Activated CD4-positive, alpha-beta T cell treated with anti-CD3 and anti-CD28 coated beads, Interleukin-2, amount 50 U/mL, for 24 hours (primary cell): Measurements from ENCODE around the gene PTGIS.

Source experiments
- DNase-seq, 2 donors: peaks; one replicate each; pipeline ENCODE4 v3.0.0-alpha.2; 2020; ENCODE audit warnings: low read depth in 1 of 2, low spot score in 1 of 2

The PTGIS gene

DNA sequence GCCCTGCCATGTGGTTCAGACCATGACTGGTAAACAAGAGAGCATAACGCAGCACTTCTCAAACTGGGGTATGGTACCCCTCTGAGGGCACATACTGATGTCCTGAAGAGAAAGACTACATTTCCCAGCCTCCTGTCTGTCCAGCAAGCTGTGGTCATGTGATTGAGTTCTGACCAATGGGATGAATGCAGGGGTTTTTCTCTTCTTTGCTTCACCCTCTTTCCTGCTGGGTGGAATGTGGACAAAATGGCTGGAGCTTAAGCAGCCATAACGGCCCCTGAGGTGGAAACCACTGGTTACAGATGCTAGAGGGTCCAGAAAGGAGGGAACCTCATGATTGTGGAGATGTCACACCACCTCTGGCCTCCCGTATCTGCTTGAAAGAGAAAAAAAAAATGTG, 66.0 kb downstream of the PTGIS start:
- DNase-seq, result no peak

DNA sequence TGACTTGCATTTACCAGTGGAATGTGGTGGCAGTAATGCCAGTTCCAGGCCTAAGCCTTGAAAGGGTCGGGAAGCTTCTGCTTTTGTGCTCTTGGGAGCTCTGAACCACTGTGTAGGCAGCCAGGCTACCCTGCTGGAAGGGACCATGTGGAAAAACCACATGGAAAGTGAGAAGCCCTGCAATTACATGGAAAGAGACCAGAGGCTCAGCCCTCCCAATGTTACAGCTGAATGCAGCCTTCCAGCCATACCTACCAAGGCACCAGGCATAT, 70.6 kb downstream of the PTGIS start:
- no peak for DNase-seq

DNA sequence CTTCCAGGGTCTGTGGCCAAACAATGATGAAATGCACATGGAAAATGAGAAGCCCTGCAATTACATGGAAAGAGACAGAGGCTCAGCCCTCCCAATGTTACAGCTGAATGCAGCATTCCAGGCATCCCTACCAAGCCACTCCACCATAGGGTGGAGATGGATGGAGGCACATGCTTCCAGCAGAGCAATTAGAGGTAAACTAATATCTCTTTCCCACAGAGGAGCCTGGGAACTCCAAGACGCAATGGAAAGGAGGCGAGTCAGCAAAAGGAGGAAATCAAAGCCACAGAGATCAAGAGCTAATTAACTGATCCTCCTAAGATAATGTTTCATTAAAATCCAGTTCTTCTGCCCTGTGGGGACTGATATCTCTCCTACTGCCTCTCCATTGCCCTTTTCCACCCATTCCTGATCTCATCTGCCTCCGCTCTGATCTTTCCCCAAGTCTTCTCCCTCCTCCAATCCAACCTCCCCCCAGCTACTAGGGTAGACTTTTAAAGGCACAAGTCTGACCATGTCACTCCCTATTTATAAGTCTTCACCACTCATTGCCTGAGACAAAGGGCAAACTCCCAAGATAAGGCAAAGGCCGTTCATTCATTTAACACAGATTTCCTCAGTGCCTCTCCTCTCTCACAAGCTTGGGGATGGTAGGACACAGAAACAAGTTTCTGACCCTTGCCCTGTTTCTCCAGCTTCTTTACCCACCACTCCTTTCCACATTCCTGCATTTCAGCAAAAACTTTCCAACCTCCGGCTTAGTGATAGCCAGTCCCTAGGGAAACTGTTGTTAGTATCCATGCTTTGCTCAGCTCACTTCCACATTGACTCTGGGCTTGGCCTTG, 71.2 kb downstream of the PTGIS start:
- DNase-seq, result no peak

DNA sequence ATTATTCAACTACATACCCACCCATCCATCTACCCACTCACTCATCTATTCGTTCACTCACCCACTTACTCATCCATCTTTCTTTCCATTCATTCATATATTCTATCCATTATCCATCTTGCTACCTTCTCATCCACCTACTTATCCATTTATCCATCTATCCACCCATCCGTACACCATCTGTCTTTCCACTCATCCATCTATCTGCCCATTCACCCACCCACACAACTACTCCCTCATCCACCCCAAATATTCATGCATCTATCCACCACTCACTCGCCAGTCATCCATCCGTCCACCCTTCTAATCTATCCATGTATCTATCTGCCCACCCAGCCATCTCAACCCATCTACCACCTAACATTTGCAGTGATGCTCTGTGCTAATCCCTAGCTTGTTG, 71.9 kb downstream of the PTGIS start:
- no peak for DNase-seq

DNA sequence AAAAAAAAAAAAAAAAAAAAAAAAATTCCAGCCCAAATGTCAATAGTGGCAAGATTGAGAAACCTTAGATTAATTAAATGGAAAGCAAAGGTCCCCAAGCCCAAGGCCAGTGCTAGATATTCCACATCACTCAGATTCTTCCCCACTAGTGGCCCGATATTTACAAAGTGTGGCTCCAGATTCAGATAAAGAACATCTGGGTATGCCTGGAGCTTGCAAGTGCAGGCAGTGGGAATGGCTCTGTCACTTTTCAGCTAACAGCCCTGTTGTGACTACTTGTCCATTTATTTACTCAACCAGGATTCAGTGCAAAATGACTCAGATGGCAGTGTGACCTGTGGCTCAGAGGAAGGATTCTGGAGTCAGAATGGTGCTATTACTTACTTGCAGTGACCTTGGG, 77.2 kb downstream of the PTGIS start:
- DNase-seq, result no peak

DNA sequence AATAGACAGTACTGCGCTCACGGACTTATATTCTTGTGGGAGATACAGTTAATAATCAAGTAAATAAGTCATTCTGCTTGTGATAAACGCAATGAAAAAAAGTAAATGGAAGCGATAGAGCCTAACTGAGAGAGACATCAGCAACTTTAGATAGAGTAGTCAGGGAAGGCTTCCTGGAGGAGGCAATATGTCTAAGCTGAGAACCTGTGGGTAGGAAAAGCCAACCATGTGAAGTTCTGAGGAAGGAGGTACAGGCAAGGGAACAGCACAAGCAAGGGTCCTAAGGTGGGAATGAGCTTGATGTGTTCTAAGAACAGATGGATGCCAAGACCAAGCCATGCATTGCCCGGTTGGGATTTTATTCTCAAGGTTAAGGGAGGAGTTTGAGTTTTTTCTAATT, 78.2 kb downstream of the PTGIS start:
- no peak for DNase-seq

DNA sequence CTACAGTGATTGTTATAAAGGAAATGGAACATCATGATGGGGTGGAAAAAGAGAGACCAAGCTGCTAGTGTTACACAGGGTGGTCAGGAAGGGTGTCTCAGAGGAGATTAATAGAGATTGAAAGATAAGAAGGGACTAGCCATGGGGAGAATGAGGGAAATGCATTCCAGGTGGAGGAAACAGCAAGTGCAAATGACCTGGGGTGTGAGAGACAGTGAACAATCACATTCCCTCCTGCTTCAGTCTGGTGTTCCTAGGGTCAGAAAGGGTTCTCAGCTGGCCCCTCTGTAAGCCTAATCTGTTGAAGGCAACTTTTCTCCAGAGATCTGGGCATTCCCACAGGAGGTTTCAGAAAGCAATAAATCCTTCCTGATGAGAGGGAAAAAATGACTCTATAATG, 81.9 kb downstream of the PTGIS start:
- DNase-seq, result no peak

DNA sequence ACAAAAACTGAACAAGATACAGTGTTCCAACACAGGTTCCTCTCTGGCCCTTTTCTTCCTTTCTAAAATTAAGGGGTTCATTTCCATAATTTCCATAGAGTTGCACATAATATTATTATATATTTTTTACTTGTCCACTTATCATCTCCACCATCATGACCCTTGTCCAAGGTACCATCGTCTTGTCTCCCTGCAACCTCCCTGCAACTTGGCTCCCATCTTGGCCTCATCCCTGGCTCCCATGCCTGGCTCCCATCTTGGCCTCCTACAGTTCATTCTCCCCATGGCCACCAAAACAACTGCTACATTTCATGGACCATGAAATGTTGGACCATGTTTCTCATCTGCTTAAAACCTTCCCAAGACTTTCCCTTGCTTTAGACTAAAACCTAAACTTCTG, 82.4 kb downstream of the PTGIS start:
- no peak for DNase-seq

DNA sequence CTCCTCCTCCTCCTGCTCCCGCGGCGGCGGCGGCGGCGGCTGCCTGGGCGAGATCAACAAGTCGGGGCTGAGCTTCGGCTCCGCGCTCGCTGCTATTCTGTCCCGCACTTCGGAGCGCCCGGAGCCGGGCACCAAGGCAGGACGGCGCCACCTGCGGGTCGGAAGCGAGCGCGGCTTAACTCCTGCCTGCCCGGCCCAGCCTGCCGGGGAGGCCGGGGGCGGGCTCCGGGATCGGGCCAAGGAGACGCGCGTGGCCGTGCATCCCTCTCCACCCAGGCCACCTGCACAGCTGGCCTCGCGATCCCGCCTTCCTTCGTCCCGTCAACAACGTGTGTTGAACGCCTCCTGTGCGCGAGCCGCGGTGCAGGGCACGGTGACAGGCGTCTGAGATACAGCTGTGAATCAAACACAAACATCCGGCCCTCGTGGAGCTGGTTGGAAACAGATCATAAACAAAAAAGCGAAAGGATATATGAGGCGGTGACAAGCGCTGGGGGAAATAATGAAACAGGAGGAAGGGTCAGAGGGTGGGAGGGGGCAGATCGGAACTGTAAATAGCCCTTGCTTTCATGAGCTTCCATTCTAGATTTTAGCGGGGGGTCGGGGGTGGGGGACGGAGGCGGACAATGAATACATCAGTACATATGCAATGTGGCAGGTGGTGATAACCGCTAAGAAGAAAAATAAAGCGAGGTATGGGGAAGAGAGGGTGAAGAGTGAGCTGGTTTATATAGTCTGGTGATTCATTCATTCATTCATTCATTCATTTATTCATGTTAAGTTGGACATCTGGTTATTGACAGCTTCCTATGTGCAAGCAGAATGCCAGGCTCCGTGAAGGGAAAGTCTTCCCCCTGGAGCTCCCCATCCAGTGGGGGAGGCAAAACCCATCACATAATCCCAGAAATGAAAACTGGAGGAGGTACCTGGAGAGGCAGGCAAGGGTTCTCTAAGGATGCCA, 83.5 kb downstream of the PTGIS start:
- DNase-seq, result peak; percentile 24 to 34

DNA sequence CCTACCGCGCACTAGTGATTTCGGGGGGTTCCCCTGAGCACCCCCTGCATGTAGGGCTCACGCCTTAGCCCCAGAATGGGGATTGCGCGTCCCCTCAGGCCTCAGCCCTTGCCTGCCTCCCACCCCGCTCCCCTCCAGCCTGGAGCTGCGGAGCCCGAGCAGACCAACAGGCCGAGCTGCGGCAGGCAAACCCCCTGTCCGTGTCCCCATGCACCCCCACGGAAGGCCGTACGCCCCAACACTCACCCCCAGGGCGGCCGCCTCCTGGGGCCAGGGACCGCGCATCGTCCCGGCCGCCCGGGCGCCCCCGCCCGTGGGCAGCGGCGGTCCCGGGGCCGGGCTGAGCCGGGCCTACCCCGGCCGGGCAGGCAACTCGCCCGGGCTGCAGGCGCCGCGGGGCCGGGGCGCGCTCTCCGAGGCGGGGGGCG, 84.2 kb downstream of the PTGIS start:
- no peak for DNase-seq

DNA sequence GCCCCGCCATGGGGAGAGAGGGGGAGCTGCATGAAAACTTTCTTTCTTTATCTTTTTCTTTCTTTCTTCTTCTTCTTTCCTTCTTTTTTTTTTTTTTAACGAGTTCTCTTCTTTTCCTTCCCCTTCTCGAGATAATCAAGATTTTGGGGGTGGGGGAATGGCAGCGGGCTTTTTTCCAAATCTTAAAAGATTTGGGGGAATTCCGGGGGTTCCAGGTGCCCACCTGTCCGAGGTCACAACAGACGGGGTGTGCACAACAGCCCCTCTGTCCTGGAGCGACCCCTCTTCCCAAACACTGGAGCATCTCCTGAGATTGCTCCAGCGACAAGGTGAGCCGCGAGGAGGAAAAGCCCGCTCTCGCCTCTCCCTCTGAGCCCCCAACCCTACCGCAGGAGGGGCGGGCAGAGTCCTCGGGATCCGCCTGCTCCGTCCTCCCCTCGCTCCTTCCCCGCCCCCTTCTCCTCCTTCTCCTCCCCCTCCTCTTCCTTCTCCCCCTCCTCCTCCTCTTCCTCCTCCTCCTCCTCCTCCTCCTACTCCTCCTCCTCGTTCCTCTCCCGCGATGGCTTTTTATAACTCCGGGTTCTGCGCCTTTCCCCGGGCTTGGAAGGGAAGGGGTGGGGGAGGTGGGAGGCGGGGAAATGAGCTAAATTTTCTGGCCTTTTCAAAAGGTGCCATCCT, 84.8 kb downstream of the PTGIS start:
- no peak for DNase-seq

DNA sequence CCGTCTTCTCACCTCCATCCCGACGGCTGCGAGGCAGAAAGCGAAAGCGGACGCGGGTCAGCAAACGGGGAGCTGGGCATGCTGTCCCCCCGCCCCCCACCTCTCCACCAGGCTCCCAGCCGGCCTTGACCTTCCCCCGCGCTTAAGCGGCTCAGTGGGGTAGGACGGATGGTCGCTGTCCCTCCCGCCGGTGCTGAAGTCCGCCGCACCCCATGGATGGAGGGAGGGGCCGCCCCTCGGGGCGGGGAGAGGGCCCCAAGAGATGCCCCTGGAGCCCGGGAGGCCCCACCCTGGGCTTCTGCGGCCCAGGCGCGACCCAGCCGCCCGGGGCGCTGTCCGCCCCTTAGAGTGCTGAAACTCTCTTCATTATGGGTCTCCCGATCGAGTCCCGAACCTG, 85.3 kb downstream of the PTGIS start, which contains the start of gene KCNB1:
TSS of gene KCNB1 (minus strand) at position 48 of the 397 bp plus-strand sequence. CDS start 188 bp downstream, outside the sequence.
- DNase-seq, result peak in 1 of 2 donors; percentile 4

DNA sequence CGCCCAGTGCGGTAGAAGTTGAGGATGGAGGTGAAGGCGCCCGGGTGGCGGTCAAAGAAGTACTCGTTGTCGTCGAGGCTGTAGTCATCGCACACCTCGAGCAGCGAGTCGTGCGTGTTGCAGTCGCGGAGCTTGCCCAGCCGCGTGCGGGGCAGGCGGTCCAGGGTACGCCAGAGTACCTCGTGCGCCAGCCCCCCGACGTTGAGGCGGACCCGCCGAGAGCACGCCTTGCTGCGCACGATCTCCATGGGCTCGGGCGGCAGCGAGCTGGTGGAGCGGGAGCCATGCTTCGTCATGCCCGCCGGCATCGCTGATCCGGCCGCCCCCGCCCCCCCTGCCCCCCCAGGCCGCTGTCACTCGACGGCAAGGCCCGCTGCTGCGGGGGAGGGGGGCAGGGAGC, 85.8 kb downstream of the PTGIS start:
- DNase-seq, result no peak

DNA sequence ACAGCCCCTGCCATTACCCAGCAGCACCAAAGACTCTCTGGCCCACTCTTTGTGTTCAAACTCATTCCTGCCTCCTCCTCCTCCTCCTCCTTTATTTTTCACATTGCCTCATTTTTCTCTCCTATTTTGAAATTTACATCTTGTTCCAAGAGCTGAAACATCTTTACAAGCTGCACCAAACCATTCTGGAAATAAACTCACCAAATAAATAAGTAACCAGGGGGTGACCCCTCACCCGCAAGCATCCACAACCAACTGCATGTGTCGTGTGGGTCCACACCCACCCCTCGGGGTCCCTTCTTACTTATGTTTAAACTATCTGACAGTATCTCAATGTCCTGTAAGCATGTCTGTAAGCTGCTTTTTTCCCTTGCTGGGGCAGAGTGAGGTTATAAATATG, 86.8 kb downstream of the PTGIS start:
- DNase-seq, result no peak

DNA sequence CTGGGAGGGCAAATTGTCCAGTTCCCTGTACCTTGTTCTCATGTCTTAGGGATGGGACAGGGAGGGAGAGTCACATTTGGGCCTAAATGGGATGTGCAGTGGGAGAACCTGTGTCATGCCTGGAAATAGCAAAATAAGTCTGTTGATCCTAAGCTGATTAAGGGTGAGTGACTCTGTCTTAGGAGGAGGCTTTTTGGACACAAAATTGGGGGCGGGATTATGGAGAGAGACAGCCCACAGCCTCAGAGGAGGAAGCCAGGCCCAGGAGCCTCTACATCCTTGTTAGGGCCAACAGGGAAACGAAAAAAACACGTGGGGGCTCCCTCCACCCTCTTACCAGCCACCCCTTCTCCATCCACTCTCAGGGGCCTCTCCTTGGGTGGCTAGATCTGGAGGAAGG, 87.7 kb downstream of the PTGIS start:
- DNase-seq, result no peak

DNA sequence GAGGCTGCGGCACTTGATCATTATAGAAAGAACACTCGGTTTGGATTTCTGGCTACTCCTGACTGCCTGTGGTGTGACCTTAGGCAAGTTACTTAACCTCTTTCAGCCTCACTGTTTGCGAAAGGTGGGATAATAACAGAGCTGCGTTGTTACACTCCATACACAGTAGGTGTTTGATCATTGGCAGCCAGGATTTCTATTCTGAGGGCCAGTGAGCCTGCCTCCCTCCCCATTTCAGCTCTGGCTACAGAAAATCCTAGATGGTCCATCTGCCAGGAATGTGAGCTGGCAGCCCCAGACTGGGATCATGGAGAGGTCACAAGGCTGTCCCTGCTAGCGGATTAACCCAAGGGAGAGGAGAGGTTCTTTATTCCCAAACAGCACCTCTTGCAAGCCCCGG, 88.2 kb downstream of the PTGIS start:
- no peak for DNase-seq

DNA sequence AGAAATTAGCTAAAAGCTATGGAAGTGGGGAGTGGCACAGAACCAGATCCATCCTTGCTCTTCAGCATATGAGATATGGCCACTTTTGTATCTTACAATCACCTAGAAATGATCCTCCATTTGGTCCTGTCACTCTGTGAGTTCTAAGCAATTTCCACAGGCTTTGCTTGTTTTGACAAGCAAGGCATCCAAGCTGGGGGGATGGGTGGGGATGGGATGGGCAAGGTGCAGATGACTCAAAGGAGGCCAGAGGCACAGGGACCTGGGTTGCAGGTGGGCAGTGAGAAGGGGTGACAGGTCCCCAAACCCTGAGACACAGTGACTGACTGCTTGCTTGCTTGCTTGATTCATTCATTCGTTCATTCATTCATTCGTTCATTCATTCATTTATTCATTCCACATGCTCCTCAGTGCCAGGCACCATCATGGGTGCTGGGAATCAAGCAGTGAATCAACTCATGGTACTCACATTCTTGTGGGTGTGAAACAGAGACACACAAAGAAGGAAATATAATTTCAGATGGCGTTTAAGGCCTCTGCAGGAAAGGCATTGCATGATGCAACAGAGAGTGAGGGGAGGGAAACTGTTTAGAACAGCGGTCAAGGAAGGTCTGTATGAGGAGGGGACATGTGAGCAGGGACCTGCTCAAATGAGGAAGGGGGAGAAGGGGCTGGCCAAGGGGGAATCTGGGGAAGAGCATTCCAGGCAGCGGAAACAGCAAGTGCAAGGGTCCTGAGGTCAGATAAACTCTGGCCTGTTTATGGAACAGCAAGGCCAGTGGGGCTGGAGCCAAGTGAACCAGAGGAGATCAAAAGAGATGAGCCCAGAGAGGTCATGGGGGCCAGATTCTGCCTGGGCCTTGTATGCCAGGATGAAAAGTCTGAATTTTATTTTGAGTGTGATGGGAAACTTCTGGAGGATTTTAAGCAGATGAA, 88.9 kb downstream of the PTGIS start:
- DNase-seq, result no peak

DNA sequence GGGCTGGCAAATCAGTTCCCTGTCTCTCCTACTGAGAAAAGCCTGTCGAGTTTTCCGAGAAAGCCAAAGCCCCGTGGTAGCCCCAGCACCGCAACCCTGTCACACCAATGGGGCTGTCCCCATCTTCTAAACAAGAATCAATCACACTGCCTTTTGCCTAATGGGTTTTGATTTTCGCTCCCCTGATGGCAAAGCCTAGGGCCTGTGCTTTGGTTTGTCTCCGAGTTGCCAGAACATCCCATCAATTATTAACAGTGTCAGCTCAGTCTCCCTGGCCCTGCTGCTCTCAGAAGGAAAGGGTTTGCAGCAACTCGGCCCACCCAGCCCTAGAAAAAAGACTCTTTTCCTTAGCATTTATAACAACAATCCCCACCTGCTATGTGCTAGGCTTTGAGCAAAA, 89.7 kb downstream of the PTGIS start:
- DNase-seq, result no peak

DNA sequence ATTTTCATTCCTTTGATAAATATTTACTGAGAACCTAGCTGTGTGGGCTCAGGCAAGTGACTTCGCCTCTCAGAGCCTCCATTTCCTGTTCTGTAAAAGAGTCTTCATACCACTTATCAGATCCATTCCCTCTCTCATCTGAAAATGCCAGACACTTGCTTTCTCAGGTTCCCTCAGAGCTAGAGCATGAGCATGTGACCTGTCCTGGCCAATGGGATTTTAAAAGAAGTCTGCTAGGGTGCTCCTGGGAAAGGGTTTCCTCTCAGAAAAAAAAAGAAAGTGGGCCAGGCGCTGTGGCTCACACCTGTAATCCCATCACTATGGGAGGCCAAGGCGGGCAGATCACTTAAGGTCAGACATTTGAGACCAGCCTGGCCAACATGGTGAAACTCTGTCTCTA, 90.7 kb downstream of the PTGIS start:
- DNase-seq, result no peak

DNA sequence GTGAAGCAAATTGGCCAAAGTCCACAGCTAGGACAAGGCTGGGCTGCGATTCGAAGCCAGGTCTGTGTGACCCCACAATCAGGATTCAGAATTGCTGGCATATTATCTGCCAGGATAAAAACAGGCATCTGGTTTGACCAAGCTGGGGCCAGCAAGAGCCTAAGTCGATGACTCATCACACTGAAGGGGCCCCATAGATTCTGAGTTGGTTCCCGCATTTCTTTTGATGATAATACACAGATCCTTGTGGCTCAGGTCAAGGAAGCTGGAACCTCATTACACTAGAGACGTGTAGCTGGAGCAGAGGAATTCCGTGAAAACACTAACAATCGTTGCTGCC, 92.0 kb downstream of the PTGIS start:
- no peak for DNase-seq
